GM19035 (cell line): ENCODE measurements around the gene STYX.
"Not testable (repeated sequence)": the region's sequence is repeated elsewhere in the genome, so short reads cannot be mapped to it uniquely, and the experiment has no call there.

ENCODE experiments used
- ATAC-seq: cut with Tn5 transposase; IDR thresholded peaks from one replicate; pipeline ENCODE4 v1.9.1; 2021; ENCODE audit not compliant: unreplicated experiment

The STYX gene

DNA sequence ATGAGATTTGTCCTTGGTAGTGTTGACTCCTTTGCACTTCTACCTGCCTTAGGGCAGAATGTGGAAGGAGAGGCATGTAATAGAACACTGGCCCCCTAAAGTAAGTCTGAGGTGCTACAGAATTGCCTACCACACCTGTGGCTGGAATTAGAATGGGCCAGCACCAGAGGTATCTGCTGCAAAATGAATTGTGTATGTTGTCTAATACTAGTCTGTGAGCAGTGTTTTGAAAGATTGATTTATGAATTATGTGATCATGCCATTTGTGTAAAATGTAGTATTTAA is 5.7 kb upstream of the STYX start:
- no peak for ATAC-seq

DNA sequence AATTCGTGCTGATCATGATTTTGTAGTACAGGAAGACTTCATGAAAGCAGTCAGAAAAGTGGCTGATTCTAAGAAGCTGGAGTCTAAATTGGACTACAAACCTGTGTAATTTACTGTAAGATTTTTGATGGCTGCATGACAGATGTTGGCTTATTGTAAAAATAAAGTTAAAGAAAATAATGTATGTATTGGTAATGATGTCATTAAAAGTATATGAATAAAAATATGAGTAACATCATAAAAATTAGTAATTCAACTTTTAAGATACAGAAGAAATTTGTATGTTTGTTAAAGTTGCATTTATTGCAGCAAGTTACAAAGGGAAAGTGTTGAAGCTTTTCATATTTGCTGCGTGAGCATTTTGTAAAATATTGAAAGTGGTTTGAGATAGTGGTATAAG is 2.5 kb upstream of the STYX start:
- not testable (repeated sequence) for ATAC-seq

DNA sequence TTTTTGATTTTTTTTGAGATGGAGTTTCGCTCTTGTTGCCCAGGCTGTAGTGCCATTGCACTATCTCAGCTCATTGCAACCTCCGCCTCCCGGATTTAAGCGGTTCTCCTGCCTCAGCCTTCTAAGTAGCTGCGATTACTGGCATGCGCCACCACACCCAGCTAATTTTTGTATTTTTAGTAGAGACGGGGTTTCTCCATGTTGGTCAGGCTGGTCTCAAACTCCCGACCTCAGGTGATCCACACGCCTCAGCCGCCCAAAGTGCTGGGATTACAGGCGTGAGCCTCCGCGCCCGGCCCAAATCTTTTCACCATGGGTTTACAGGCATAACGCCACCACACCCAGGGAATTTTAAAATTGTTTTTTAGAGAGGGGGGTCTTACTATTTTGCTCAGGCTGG is 931 bp upstream of the STYX start:
- not testable (repeated sequence) for ATAC-seq

DNA sequence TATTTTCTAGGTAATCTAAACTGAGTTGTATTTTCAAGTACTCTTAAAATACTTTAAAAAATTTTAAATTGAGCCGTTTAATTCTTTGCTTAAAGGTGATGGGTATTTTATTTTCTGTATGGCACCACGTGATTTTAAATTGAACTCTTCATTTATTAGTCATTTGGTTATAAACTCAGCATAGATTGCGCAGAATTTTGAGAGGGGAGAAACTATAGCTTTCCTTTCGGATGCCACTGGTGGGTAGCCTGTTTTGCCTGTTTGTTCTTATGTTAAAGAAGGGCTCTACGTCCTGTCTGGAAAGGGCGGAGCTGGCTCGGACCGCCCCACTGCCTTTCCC is 411 bp upstream of the STYX start:
- ATAC-seq = no peak

DNA sequence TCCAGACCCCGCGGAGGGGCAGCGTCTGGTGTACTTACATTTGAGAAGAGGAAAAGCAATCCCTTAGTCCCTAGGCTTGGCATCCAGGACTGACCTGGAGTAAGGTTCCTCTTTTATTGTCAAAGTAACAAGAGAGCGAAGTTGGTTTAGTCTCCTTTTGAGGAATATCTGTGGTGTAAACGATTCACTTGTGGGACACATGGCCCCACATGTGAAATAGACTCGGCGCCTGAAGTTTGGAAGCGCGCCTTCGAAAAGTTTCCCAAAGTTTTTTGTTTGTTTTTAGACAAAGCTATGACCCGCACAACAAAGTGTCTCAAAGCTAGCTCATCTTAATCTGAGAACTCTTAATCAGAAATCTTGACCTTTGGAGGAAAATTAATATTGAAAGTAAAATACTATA is 744 bp downstream of the STYX start:
- no peak for ATAC-seq

DNA sequence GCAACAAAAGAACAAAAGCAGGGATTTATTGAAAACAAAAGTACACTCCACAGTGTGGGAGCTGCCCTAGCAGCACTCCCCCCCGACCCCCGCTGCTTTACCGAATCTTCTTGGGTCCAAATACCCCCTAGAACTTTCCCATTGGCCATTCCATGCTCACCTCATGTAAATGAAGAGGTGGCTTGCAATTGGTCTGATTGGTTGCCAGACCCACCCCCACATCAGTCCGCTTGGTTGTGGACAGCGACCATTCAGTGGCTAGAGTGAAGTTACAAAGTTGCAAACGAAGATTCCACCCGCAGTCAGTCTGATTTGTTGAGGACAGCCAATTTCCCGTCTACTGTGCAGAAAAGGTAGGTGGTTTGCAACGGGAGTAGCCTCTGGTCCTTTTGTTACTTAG is 3.9 kb downstream of the STYX start:
- no peak for ATAC-seq

DNA sequence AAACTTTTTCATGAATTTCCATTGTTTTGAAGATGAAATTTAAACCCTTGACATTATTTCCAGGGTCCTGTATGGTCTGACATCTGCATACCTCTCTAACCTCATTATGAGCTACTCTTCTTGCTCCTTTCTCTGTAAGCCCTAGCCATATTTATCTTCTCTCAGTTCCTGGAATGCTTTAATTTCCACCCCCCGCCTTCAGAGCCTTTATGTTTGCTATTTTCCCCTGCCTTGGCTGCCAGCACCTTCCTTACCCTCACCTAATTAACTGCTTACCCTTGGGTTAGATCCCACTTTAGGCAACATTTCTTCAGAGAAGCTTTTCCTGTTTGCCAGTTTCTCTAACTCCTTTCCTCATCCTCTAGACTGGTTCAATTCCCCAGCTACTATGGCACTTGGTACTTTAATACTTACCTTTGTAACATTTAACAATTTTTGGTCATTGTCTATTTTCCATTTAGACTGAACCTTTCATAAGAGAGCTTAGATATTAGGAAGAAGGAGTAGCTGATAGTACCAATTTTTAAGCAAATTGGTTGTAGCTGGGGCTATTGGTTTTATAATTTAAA is 6.0 kb downstream of the STYX start:
- no peak for ATAC-seq

DNA sequence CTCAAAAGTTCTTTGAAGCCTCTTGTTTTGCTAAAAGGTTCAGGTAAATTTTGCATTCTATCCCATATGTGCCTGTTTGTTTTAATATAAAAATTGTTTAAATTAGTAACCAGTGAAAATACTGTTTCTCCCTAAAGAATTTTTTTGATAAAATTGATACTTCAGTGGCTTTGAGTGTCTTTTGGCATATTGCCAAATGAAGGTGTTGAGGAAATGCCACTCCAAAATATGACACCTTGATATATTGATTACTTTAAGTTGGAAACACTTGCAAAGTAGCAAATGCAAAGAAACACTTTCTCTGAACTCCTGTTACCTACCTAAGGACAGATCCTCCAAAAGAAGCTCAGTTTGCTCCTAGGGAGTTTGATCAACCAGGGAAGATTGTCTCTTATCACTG is 8.4 kb downstream of the STYX start:
- no peak for ATAC-seq

DNA sequence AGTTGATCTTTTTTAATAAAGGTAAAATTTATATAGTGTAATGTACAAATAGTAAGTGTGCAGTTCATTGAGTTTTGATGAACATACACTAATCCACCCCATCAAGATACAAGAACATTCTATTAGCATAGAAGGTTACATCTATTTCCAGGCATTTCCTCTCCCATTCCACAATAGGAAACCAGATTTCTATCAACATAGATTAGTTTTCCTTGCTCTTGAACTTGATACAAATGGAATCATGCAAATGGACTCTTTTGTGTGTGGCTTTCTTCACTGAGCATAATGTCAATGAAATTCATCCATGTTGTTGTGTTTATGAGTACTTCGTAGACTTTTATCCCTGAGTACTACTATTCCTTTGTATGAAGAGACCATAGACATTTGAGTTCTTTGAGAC is 10.8 kb downstream of the STYX start:
- no peak for ATAC-seq

DNA sequence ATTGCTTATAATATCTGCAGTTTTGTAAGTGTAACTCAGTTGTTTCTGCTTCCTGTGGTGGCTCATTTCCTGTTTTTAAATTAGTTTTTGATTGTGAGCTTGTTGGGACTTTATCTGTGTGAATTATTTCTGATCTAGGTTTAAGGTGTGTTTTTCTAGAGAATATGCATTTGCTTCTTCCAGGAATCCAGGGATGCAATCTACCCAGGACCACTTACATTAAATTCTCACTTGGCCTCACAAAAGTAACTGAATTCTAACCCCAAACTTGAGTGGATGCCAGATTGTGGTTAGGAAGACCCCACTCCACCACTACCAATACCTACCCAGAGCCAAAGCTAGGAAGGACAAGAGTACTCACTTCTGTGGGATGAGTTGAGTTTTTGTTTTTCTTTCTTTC is 11.9 kb downstream of the STYX start:
- ATAC-seq = no peak

DNA sequence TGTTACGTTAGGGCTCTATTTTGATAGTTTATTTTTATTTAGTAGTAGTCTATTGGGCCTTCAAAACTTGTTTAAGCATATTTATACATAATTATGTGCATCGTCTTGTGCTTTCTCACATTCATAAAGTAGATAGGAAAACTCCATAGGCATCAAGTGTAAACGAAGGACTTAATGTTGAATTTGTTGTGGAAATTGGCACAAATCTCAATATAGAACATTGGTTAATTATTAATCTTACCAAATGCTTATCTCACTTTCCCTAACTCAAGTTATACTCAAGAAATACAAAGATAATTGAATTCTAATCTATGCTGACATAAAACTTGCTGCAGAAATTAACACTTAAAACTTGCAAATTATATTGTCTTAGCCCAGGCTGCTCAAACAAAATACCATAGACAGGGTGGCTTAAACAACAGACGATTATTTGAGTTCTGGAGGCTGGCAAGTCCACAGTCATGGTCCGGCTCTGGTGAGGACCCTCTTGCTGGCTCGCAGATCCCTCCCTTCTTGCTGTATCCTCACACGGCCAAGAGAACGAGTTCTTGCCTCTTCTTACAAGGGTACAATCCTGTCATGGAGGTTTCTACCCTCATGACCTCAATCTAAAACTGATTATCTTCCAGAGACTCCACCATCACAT is 18.8 kb downstream of the STYX start:
- ATAC-seq = no peak

DNA sequence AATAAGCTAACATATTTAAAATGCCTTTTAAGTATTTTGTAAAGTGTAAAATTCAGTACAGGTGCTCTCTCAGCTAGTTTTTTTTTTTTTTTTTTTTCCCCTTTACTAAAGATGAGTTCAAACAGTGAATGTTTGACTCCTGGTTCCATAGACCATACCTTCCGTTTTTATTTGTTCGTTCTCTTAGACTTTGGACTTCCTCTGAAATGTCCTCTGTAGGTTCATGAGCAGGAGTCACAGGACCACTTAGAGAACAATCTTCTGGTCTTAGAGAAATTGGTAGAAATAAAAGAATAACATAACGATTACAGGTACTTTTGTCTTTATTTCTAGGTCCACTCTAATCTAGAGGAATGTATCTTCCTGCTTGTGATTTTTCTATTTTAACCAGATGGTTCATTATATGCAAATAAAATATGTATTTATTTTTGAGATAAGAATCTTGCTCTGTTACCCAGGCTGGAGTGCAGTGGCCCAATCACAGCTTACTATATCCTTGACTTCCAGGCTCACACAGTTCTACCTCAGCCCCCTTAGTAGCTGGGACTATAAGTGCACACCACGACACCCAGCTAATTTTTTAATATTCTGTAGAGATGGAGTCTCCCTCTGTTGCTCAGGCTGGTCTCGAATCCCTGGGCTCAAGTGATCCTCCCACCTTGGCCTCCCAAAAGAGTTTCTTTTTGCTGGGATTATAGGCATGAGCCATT is 25.8 kb downstream of the STYX start:
- no peak for ATAC-seq

DNA sequence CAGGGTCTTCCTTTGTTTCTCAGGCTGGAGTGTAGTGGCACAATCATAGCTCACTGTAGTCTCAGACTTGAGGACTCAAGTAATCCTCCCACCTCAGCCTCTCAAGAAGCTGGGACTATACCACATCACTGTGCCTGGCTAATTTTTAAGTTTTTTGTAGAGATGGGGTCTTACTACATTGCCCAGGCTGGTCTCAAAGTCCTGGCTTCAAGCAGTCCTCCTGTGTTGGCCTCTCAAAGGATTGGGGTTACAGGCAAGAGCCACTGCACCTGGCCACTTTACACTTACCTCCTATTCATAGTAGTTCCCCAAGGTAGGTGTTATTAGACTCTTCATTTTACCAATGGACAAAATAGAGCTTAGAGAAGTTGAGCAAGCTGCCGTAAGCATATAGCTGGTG is 29.2 kb downstream of the STYX start:
- no peak for ATAC-seq

DNA sequence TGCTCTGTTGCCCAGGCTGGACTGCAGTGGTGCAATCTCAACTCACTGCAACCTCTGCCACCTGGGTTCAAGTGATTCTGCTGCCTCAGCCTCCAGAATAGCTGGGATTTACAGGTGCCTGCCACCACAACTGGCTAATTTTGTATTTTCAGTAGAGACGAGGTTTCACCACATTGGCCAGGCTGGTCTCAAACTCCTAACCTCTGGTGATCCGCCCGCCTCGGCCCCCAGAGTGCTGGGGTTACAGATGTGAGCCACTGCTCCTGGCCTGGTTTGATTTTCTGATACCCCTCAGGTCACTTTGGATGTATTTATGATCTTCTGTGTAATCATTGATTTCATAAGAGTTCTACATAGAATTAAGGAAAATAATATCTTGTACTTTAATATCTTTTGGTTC is 33.0 kb downstream of the STYX start:
- ATAC-seq = not testable (repeated sequence)

DNA sequence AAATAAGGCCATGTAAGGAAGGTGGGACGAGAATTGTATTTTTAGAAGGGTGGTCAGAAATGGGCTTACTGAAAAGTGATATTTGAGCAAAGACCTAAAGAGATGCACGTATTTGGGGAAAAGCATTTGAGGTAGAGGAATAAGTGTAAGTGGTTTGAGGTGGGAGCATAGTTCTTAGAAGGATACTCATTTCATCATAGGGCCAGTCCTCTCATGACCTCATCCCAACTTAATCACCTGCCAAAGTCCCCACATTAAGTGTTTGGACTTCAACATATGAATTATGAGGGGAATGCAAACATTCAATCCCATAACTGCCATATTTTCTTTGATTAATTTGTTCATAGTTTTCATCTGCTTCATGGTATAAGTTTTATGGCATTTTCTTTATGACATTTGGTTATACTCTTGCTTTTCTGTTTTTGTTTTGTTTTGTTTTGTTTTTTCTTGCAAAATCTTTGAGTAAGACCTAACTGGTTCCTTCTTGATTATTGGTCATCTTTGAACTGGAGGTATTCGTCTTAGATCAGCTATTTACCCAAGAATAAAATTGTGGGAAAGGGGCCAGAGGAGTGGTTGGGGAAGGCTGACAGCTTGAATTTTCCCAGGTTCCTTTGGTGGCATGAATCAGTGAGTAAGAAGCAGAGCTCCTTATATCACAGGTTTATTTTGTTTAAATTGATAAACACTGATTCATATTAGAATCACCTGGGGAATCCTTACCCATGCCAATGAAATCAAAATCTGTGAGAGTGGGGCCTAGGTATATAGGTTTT is 37.3 kb downstream of the STYX start:
- no peak for ATAC-seq

DNA sequence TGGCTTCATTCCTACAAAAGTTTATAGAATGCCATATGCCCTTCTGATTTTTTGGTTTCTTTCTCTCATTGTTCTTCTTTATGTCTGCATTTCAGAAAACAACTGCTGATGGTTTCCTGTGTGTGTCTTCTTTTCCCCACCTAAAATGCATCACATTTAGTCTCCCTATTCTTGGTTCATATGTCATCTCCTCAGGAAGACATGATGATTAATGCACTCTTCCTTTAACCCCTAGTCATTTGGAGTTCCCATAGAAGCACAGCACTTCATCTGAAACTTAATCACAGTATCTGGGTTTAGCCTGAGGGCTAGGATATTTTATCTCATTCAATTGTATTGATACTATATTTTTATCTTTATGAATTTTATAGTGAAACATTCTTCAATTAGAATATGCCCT is 39.9 kb downstream of the STYX start:
- ATAC-seq = no peak

DNA sequence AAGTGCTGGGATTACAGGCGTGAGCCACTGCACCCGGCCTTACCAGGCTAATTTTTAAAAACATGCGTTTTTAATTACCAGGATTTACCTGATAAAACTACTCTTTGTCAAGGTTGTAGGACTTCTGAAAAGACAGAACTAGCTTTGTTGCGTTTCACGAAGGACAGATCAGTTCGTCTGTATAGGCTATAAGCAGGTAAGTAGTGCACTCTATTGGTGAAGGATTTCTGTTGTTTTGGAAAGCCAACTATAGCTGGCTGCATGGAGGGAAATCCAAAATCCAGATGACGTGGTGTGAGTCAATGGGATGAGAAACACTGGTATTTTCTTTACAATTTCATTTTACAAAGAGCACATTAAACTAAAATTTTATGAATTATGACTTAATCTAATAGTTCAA is 46.9 kb downstream of the STYX start:
- no peak for ATAC-seq

DNA sequence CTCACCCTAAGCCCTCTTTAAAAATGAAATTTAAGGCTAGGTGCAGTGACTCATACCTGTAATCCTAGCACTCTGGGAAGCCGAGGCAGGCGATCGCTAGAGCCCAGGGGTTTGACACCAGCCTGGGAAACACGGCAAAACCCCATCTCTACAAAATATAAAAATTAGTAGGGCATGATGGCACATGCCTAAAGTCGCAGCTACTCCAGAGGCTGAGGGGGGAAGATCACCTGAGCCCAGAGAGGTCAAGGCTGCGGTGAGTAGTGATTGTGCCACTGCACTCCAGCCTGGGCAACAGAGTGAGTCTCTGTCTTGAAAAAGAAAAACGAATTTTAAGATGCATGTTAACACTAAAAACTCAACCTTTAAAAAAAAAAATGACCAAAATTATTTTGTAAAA is 48.7 kb downstream of the STYX start:
- ATAC-seq = no peak

DNA sequence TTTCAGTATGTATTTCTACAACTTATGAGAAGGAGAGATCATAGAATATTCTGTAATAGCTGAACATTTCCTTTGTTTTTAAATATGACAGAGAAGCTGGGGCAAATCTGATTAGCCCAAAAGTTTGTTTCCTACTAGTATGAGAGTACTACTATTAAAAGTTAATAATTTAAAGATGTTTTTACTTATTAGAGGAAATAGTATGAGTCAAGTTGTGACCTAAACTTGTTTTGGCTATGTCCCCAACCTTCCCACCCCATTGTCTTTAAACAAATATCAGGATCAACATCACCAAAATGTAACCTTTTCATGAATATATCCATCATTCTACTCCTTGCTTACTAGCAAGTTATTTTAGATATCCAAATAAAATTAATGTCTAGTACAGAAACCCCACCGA is 50.9 kb downstream of the STYX start:
- no peak for ATAC-seq

DNA sequence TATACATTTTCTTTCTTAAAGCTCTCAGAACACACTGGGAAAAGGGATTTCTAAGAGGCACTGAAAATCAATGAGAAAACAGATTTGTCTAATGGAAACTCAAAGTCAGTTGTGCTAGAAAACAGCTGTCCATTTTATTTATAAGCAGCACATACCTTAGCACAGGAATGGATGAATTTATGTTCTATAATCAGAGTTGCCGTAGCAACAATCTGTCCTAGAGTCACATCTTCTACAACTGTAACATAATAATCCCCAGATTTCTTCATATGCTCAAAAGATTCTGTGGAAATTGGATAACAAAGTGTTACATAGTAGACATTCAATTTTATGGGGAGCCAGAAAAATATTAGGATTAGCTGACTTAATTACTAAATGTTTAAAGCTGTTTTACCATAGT is 51.7 kb downstream of the STYX start:
- ATAC-seq = no peak

DNA sequence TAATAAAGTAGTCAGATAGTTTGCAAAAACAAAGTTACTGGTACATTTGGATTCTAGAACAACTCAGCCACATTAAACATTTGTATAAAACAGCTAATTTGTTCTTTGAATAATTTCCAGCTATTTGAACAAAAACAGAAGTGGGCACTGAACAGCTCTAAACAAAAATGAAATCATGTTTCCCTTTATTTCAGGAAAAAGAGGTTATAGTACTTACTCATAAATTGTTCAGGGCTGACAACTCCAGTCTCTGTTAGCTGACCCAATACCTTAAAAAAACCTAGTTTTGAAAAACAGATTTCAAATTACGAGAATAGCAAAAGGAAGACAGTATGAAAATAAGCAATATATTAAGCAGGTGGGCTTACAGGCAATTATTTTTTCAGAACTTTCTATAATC is 53.2 kb downstream of the STYX start:
- no peak for ATAC-seq

DNA sequence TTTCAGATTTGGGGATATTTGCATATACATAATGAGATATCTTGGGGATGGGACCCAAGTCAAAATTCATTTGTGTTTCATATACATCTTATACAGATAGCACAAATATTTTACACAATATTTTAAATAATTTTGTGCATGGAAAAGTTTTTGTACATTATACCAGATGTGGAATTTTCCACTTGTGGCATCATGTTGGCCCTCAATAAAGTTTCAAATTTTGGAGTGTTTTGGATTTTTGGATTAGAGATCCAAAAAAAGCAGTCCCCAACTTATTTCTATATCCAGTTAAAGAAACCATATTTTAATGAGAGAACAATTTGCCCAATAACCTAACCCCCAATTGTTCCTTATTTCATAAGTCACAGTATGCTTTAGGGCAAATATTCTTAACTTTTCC is 56.9 kb downstream of the STYX start:
- ATAC-seq = no peak
